Stomach (tissue), 4 donors: ENCODE results near the gene TTLL1.

Experiments
- POLR2A ChIP-seq, 4 donors: fragments of 450-650 bp; IDR thresholded peaks; one replicate each; pipeline ENCODE4 v1.6.1; 2016; ENCODE audit warnings: antibody characterized with exemption in 4 of 4, control low read depth in 2 of 4, mild to moderate bottlenecking in 1 of 4, moderate library complexity in 1 of 4
- POLR2AphosphoS5 ChIP-seq, 3 donors: sonication (generic); formaldehyde crosslinking; IDR thresholded peaks; one replicate each; pipeline ENCODE4 v1.6.1; 2016; ENCODE audit warnings: antibody characterized with exemption in 3 of 3
- TF ChIP-seq, protein P1 (sequence below), 7 experiments: fragments of 450-650 bp in 4 of 7; fragments of 200-600 bp in 3 of 7; sonication (generic) in 3 of 7; IDR thresholded peaks; one replicate each; pipeline ENCODE4 v1.5.1; 2016 to 2019; ENCODE audit warnings: antibody characterized with exemption in 7 of 7, control low read depth in 2 of 7, mild to moderate bottlenecking in 1 of 7

- TF ChIP-seq POLR2AphosphoS5 (IDR thresholded peaks at IDR 0.05) (no peak), POLR2A (IDR thresholded peaks at IDR 0.05) (no peak)
- TF ChIP-seq, protein P1, sequence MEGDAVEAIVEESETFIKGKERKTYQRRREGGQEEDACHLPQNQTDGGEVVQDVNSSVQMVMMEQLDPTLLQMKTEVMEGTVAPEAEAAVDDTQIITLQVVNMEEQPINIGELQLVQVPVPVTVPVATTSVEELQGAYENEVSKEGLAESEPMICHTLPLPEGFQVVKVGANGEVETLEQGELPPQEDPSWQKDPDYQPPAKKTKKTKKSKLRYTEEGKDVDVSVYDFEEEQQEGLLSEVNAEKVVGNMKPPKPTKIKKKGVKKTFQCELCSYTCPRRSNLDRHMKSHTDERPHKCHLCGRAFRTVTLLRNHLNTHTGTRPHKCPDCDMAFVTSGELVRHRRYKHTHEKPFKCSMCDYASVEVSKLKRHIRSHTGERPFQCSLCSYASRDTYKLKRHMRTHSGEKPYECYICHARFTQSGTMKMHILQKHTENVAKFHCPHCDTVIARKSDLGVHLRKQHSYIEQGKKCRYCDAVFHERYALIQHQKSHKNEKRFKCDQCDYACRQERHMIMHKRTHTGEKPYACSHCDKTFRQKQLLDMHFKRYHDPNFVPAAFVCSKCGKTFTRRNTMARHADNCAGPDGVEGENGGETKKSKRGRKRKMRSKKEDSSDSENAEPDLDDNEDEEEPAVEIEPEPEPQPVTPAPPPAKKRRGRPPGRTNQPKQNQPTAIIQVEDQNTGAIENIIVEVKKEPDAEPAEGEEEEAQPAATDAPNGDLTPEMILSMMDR (IDR thresholded peaks at IDR 0.05) = no peak
Observed at GRCh38 chr22:42992886-42993479, 96.2 kb downstream of the TTLL1 start.
